ENCODE measurements around the gene ITCH. TPM values are rescaled to one million over a fixed set of nuclear protein-coding genes. Genes with fewer than 3 reads are reported as not detected.

The ITCH gene
- total and polyA plus RNA-seq, 2 of the 8 experiments (the other 6 are each of a cell fraction or from before 2014, with no cell fraction given), result 3.9 to 45.2 TPM

DNA sequence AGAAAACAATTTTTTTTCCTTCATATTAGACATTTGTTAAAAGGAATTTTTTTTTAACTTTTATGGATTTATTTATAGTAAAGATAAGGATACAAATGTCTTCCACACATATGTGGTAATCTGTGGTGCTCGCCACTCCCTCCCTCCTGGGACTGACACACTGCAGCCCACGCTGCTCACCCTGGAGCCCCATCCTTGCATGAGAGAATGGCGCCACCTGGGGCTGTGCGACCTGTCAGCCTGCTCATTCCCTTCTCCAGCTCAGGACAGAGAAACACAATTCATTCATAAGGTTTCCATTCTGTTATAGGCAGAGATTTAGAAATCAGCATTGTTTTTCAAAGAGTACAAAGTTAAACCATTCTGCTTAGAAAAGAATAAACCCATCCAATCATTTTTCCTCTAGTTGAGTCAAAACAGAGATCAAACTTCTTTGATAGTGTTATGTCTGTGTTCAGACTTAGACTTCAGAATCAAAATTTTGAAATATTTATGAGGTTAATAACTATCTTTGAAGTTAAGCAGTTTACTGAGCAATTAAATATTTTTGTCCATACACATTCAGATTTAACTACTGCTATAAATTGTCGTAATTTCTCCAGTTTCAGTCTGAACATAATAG lies 110.3 kb downstream of the ITCH start:
- H2BK20ac ChIP-seq (ENCODE audit: low read length), result no peak overlapping the region
- WGBS, 2 experiments (ENCODE audit: extremely low coverage in 1 of 2, insufficient coverage in 1 of 2, insufficient read length in 1 of 2, insufficient replicate concordance in 2 of 2, low coverage in 1 of 2, low lambda C conversion rate in 2 of 2, missing lambda C conversion rate in 1 of 2), result 86% methylated on average over 5 of the region's 5 CpGs; no CpG with 5 or more reads in 1 of the 2 experiments
- peaks cover 0 to 7% of the 10 kb centered on the region in 2 experiments; a peak in 1 of 4 replicates for H3K9me3 ChIP-seq (ENCODE audit: insufficient read depth in 2 of 2, low read depth in 1 of 2, low read length in 1 of 2)
- TF ChIP-seq RAD21 (IDR thresholded peaks at IDR 0.05 in 1 of 2, conservative IDR thresholded peaks at IDR 0.05 in 1 of 2; ENCODE audit: low read depth in 2 of 2, low read length in 2 of 2) (peak; percentile 63 to 69), HDAC6 (IDR thresholded peaks at IDR 0.05; ENCODE audit: low read depth, low read length) (no peak)
- TF ChIP-seq, protein P1, sequence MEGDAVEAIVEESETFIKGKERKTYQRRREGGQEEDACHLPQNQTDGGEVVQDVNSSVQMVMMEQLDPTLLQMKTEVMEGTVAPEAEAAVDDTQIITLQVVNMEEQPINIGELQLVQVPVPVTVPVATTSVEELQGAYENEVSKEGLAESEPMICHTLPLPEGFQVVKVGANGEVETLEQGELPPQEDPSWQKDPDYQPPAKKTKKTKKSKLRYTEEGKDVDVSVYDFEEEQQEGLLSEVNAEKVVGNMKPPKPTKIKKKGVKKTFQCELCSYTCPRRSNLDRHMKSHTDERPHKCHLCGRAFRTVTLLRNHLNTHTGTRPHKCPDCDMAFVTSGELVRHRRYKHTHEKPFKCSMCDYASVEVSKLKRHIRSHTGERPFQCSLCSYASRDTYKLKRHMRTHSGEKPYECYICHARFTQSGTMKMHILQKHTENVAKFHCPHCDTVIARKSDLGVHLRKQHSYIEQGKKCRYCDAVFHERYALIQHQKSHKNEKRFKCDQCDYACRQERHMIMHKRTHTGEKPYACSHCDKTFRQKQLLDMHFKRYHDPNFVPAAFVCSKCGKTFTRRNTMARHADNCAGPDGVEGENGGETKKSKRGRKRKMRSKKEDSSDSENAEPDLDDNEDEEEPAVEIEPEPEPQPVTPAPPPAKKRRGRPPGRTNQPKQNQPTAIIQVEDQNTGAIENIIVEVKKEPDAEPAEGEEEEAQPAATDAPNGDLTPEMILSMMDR (IDR thresholded peaks at IDR 0.05; ENCODE audit: control extremely low read depth in 1 of 3, insufficient read depth in 1 of 3, low read depth in 1 of 3, low read length in 3 of 3), result peak; percentile 56 to 63 (median 57)
- no peaks in the 10 kb centered on the region for H3K4me1 ChIP-seq (replicated peaks in 1 of 4; ENCODE audit: control insufficient read depth in 3 of 4, insufficient read depth in 4 of 4, low read length in 3 of 4)
- no peak overlapping the region for H3K56ac ChIP-seq (replicated peaks; ENCODE audit: insufficient read length, low read depth, low read length)
- H2BK15ac ChIP-seq (ENCODE audit: low read length), result no peak overlapping the region
- H4K5ac ChIP-seq (ENCODE audit: insufficient read length, low read depth, low read length), result no peak overlapping the region
- no peak overlapping the region for H2BK5ac ChIP-seq (ENCODE audit: low read depth, low read length)
- peaks cover 2 to 38% (median 14%) of the 10 kb centered on the region in 4 experiments; a peak in 6 of 8 replicates for H3K36me3 ChIP-seq (ENCODE audit: control insufficient read depth in 2 of 4, insufficient read depth in 4 of 4, low read length in 3 of 4)
- H3K4ac ChIP-seq (replicated peaks; ENCODE audit: insufficient read length, low read depth, low read length), result no peak overlapping the region
- no peak overlapping the region for H4K91ac ChIP-seq (replicated peaks; ENCODE audit: insufficient read length, low read length)
- no peak overlapping the region for H3K9ac ChIP-seq (replicated peaks in 1 of 4; ENCODE audit: extremely low read depth in 1 of 4, low read depth in 3 of 4, low read length in 3 of 4)
- CTCF ChIA-PET (ENCODE audit: partially characterized antibody), result interaction anchor here (0.6 to 3.3 kb wide), 9 partner anchors 9 to 400 kb away, joined by 3 to 30 read pairs (median 4); no protein-coding TSS in a partner anchor
- H3K4me3 ChIP-seq (ENCODE audit: extremely low read depth in 1 of 4, insufficient read depth in 2 of 4, low read depth in 3 of 4, low read length in 4 of 4), result no peak overlapping the region
- DNase-seq (ENCODE audit: low read depth in 1 of 2, low spot score in 2 of 2) (peak; percentile 17 to 67), FAIRE-seq (peak; percentile 58)
- H3K27ac ChIP-seq (ENCODE audit: low read depth, low read length), result no peak overlapping the region
- H3K79me1 ChIP-seq (ENCODE audit: low read depth, low read length), result no peaks in the 10 kb centered on the region
- H3K23me2 ChIP-seq (ENCODE audit: low read depth, low read length), result no peaks in the 10 kb centered on the region
- no peaks in the 10 kb centered on the region for H3K79me2 ChIP-seq (ENCODE audit: control insufficient read depth in 1 of 2, insufficient read depth in 2 of 2, low read length in 2 of 2)
- H3K14ac ChIP-seq (ENCODE audit: insufficient read length), result no peak overlapping the region
- POLR2A ChIA-PET (ENCODE audit: partially characterized antibody), result interaction anchor here (1.4 kb wide), 1 partner anchor 161 kb away, joined by 4 read pairs; no protein-coding TSS in a partner anchor
- no peak overlapping the region for H3K23ac ChIP-seq (ENCODE audit: insufficient read length)
- no peak overlapping the region for H3K4me2 ChIP-seq (ENCODE audit: insufficient read depth in 1 of 2, low read depth in 2 of 2, low read length in 2 of 2)
- peaks cover 1 to 3% of the 10 kb centered on the region in 2 experiments for H4K20me1 ChIP-seq (replicated peaks in 1 of 2; ENCODE audit: control insufficient read depth in 1 of 2, insufficient read depth in 2 of 2, low read length in 2 of 2)
- no peaks in the 10 kb centered on the region for H3K27me3 ChIP-seq (replicated peaks in 1 of 4; ENCODE audit: control insufficient read depth in 3 of 4, extremely low read depth in 1 of 4, insufficient read depth in 3 of 4, low read length in 3 of 4)
- no peak overlapping the region for H4K8ac ChIP-seq (ENCODE audit: extremely low read depth, insufficient read depth, low read length)
- no peak overlapping the region for H3K18ac ChIP-seq (ENCODE audit: extremely low read depth, low read length)
- no peak overlapping the region for H2BK12ac ChIP-seq (ENCODE audit: low read depth, low read length)
- H2AK5ac ChIP-seq (ENCODE audit: low read depth, low read length), result no peak overlapping the region
- no peak overlapping the region for H2BK120ac ChIP-seq (replicated peaks; ENCODE audit: low read depth, low read length)
- no peak overlapping the region for H2AFZ ChIP-seq (ENCODE audit: low read length)
